Dermis lymphatic vessel endothelial cell (primary cell): ENCODE results near the gene PRIM2. TPM values are rescaled to one million over a fixed set of nuclear protein-coding genes. Genes with fewer than 3 reads are reported as not detected.

ENCODE experiments used
- total RNA-seq: library from RNA; depleted of rRNA; stranded (reverse); fragments of >200 nt; gene quantifications from 2 replicates; pipeline ENCODE4 v1.2.1, GENCODE V29; 2014

The PRIM2 gene
- total RNA-seq, result 9.6 and 10.5 TPM in 2 replicates

DNA sequence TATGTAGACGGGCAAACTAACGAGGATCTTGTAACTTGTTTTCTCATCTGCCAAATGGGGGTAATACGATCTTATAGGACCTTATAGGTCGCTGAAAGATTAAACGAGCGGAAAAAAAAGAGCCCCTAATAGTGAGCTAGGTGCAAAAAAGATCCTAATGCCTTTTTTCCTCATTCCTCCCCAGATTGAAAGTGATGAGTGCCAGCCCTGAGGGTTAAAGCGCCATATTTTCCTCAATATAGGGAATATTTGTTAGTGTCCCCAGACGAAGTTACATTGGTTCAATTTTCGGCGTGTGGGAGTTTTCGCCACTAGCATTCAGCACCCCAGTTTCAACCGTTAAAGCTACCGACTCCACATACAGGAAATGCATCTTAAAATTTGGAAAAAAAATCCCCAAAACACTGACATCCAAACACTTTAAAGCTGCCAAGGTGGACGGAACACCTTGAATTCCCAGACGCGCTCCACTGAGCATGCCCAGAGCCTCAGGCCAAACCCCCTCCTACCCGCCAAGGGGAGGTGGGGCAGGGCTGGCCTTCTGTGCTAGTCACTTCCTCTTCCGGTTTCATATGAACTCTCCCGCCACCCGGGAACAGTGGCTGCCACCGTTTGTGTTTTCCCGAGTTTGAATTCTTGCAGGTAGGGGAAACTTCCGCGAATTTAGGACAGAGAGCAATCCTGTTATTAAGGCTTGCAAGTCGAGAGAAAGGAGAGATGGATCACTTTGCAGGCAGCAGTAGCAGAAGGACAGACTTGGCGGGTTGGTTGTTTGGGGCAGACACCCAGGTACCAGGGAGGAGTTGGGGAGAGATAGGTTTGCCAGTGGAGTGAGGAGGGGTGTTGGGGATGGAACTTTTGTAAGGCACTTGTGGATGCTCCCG lies at the start of gene PRIM2:
Gene PRIM2, plus strand, starts transcription at position 571 of the 884 bp plus-strand sequence. CDS start 816 bp downstream, outside the sequence.

Other genes starting within 250 kb of the PRIM2 start
- gene ZNF451, start 227.4 kb upstream of the PRIM2 start, total RNA-seq, result 55.8 and 61.2 TPM in 2 replicates
- 0.33 and 0.43 TPM in 2 replicates for gene BAG2, start 145.3 kb upstream of the PRIM2 start, total RNA-seq
- gene RAB23, start 95.3 kb upstream of the PRIM2 start, total RNA-seq, result 4.1 and 5.2 TPM in 2 replicates